GM12892 (cell line): ENCODE measurements around the gene MAGOHB.

Experiments used
- POLR2A ChIP-seq: IDR thresholded peaks from 2 replicates; pipeline ENCODE4 v1.6.1; 2011; ENCODE audit warnings: low read depth, low read length, control low read depth
- POLR2AphosphoS5 ChIP-seq: IDR thresholded peaks from 2 replicates; pipeline ENCODE4 v1.6.1; 2011; ENCODE audit warnings: low read depth, low read length, control low read depth
- TAF1 ChIP-seq: IDR thresholded peaks from 2 replicates; pipeline ENCODE4 v1.6.1; 2011; ENCODE audit warnings: low read depth, mild to moderate bottlenecking, control low read depth, low read length, borderline replicate concordance

GRCh38 chr12:10624605-10625004 is 11.2 kb upstream of the MAGOHB start:
- TF ChIP-seq POLR2A (no peak), POLR2AphosphoS5 (no peak), TAF1 (no peak)
